Parathyroid adenoma (tissue), 2 donors: ENCODE measurements around the gene CYBRD1.
"Not testable (repeated sequence)": the region's sequence is repeated elsewhere in the genome, so short reads cannot be mapped to it uniquely, and the experiment has no call there.

ENCODE experiments used
- H2AFZ ChIP-seq: fragments of 300-600 bp; sonication (generic); one replicate; pipeline ENCODE4 v1.7.0; 2017; ENCODE audit warnings: antibody characterized with exemption, mild to moderate bottlenecking
- H3K27ac ChIP-seq: fragments of 300-600 bp; sonication (generic); one replicate; pipeline ENCODE4 v1.7.0; 2017
- H3K27me3 ChIP-seq: fragments of 300-600 bp; sonication (generic); one replicate; pipeline ENCODE4 v1.7.0; 2017; ENCODE audit warnings: low read length; ENCODE audit not compliant: control insufficient read depth, insufficient read depth
- H3K36me3 ChIP-seq: fragments of 300-600 bp; sonication (generic); one replicate; pipeline ENCODE4 v1.7.0; 2017; ENCODE audit warnings: low read length; ENCODE audit not compliant: control insufficient read depth, insufficient read depth
- H3K4me1 ChIP-seq: fragments of 300-600 bp; sonication (generic); one replicate; pipeline ENCODE4 v1.7.0; 2017; ENCODE audit warnings: control low read depth
- H3K4me2 ChIP-seq: fragments of 300-600 bp; sonication (generic); one replicate; pipeline ENCODE4 v1.7.0; 2017; ENCODE audit warnings: low read length
- H3K4me3 ChIP-seq: fragments of 300-600 bp; sonication (generic); one replicate; pipeline ENCODE4 v1.7.0; 2017; ENCODE audit warnings: low read depth, low read length
- H3K79me2 ChIP-seq: fragments of 300-600 bp; sonication (generic); one replicate; pipeline ENCODE4 v1.7.0; 2017; ENCODE audit warnings: control low read depth
- H3K9ac ChIP-seq: fragments of 300-600 bp; sonication (generic); one replicate; pipeline ENCODE4 v1.7.0; 2017; ENCODE audit warnings: mild to moderate bottlenecking
- H3K9me3 ChIP-seq: fragments of 300-600 bp; sonication (generic); one replicate; pipeline ENCODE4 v1.7.0; 2017; ENCODE audit warnings: low read length; ENCODE audit not compliant: control insufficient read depth
- TF ChIP-seq, protein P1 (sequence below): fragments of 300-600 bp; sonication (generic); IDR thresholded peaks from one replicate; pipeline ENCODE4 v1.7.0; 2017; ENCODE audit warnings: antibody characterized with exemption, mild to moderate bottlenecking
- donor health status: primary hyperparathyroidism.

Gene CYBRD1

DNA sequence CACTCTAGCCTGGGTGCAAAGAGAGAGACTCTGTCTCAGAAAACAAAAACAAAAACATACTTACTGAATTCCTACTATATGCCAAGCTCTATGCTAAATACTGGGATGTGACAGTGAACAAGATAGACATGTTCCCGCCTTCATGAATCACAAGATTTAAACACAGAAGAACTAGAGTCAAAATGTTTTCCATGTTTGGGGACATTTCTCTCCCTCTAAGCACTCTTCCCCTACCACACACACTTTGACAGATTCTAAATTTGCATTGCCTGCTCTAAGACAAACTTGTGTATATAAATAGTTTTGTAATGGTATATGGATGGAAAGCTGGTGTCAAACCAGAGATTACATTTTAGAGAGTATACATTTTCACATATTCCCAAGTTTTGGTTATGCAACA is 11.1 kb downstream of the CYBRD1 start:
- no peak overlapping the region for H3K9ac ChIP-seq
- H3K9me3 ChIP-seq, result no peaks in the 10 kb centered on the region
- no peak overlapping the region for H2AFZ ChIP-seq
- TF ChIP-seq, protein P1, sequence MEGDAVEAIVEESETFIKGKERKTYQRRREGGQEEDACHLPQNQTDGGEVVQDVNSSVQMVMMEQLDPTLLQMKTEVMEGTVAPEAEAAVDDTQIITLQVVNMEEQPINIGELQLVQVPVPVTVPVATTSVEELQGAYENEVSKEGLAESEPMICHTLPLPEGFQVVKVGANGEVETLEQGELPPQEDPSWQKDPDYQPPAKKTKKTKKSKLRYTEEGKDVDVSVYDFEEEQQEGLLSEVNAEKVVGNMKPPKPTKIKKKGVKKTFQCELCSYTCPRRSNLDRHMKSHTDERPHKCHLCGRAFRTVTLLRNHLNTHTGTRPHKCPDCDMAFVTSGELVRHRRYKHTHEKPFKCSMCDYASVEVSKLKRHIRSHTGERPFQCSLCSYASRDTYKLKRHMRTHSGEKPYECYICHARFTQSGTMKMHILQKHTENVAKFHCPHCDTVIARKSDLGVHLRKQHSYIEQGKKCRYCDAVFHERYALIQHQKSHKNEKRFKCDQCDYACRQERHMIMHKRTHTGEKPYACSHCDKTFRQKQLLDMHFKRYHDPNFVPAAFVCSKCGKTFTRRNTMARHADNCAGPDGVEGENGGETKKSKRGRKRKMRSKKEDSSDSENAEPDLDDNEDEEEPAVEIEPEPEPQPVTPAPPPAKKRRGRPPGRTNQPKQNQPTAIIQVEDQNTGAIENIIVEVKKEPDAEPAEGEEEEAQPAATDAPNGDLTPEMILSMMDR, result no peak
- H3K4me2 ChIP-seq, result no peak overlapping the region
- no peak overlapping the region for H3K4me3 ChIP-seq
- no peak overlapping the region for H3K27ac ChIP-seq
- H3K79me2 ChIP-seq, result no peaks in the 10 kb centered on the region
- no peaks in the 10 kb centered on the region for H3K27me3 ChIP-seq
- H3K4me1 ChIP-seq, result no peaks in the 10 kb centered on the region
- no peaks in the 10 kb centered on the region for H3K36me3 ChIP-seq

DNA sequence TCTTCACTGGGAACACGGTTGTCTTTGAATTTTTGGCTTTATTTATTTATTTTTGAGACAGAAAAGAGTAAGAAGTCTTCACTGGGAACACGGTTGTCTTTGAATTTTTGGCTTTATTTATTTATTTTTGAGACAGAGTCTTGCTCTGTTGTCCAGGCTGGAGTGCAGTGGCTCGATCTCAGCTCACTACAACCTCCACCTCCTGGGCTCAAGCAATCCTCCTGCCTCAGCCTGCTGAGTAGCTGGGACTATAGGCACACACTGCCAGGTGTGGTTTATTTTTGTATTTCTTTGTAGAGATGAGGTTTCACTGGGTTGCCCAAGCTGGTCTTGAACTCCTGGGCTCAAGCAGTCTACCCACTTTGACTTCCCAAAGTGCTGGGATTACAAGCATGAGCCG is 13.3 kb downstream of the CYBRD1 start:
- not testable (repeated sequence) for H3K4me2 ChIP-seq, H3K36me3 ChIP-seq, H3K4me3 ChIP-seq, H3K9ac ChIP-seq, H2AFZ ChIP-seq, H3K27ac ChIP-seq, H3K27me3 ChIP-seq, H3K79me2 ChIP-seq, H3K4me1 ChIP-seq, H3K9me3 ChIP-seq

DNA sequence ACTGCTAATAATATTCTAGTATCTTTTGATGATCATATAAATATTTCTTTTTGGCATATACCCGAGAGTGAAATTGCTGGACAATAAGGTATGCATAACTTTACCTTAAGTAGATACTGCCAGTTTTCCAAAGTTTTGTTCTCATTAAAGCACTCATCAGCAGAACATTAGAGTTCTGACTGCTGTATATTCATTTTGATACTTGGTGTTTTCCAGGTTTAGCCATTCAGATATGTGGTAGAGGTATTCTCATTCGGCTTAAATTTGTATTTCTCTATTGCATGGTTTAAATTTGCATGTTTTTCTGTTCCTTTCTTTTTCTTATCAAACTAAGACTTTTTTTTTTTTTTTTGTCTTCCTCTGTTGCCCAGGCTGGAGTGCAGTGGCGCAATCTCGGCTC is 18.2 kb downstream of the CYBRD1 start:
- no peak overlapping the region for H3K27ac ChIP-seq
- H2AFZ ChIP-seq, result no peak overlapping the region
- H3K9ac ChIP-seq, result no peak overlapping the region
- no peaks in the 10 kb centered on the region for H3K27me3 ChIP-seq
- H3K79me2 ChIP-seq, result no peaks in the 10 kb centered on the region
- H3K4me3 ChIP-seq, result no peak overlapping the region
- TF ChIP-seq, protein P1, result no peak
- no peak overlapping the region for H3K4me2 ChIP-seq
- H3K36me3 ChIP-seq, result no peaks in the 10 kb centered on the region
- H3K4me1 ChIP-seq, result no peaks in the 10 kb centered on the region
- no peaks in the 10 kb centered on the region for H3K9me3 ChIP-seq

DNA sequence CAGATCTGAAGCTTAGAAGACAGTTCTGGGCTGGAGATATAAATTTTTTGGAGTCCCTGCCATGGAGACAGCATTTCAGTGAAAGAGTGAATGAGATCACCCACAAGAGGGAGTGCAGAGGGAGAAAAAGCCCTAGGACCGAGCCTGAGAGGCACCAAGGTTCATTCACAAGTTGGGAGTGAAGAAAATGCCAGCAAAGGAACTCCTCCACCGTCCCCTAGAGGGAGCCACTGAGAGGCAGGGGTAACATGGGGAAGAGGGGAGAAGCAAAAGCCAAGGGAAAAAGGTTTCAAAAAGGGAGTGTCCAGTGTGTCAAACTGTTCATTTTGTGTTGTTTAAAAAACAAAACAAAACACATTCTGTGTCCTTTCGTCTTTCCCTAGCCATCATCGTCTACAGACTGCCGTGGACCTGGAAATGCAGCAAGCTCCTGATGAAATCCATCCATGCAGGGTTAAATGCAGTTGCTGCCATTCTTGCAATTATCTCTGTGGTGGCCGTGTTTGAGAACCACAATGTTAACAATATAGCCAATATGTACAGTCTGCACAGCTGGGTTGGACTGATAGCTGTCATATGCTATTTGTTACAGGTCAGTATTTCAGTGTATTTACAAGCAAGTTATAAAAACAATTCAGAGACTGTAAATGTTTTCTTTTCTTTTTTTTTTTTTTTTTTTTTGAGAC is 19.1 kb downstream of the CYBRD1 start:
- no peaks in the 10 kb centered on the region for H3K9me3 ChIP-seq

DNA sequence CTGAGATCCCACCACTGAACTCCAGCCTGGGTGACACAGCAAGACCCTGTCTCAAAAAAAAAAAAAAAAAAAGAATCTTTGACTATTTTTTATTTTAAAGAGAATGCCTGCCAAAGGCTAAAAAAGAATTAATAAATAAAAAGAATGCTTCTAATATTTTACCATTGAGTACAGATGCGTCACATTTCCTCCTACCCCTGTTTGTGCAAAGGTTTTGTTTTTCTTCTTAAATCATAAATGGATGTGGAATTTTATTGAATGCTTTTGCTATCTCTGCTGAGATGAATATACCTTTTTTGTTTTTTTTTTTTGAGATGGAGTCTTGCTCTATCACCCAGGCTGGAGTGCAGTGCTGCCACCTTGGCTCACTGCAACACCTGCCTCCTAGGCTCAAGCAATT is 22.8 kb downstream of the CYBRD1 start:
- H3K27ac ChIP-seq, result no peak overlapping the region
- H3K79me2 ChIP-seq, result no peaks in the 10 kb centered on the region
- TF ChIP-seq, protein P1, result no peak
- no peak overlapping the region for H3K4me3 ChIP-seq
- H3K36me3 ChIP-seq, result no peaks in the 10 kb centered on the region
- no peaks in the 10 kb centered on the region for H3K27me3 ChIP-seq
- no peaks in the 10 kb centered on the region for H3K9me3 ChIP-seq
- no peak overlapping the region for H3K9ac ChIP-seq
- no peak overlapping the region for H2AFZ ChIP-seq
- H3K4me1 ChIP-seq, result no peaks in the 10 kb centered on the region
- H3K4me2 ChIP-seq, result no peak overlapping the region

More for the DNA sequence above, 19.1 kb downstream of the CYBRD1 start:
- Histone ChIP-seq H3K79me2 (no peaks in the 10 kb centered on the region), H3K4me1 (no peaks in the 10 kb centered on the region), H3K27me3 (no peaks in the 10 kb centered on the region), H3K9ac (no peak overlapping the region), H3K36me3 (no peaks in the 10 kb centered on the region), H3K4me2 (no peak overlapping the region), H3K27ac (no peak overlapping the region), H3K4me3 (no peak overlapping the region), H2AFZ (no peak overlapping the region)
- TF ChIP-seq, protein P1, result no peak
